Stromal cell of bone marrow (primary cell): ENCODE measurements around the gene USHBP1.
"Not testable (repeated sequence)": the region's sequence is repeated elsewhere in the genome, so short reads cannot be mapped to it uniquely, and the experiment has no call there.

Source experiments
- DNase-seq: peaks from one replicate; pipeline ENCODE4 v3.0.0-alpha.2; 2012; ENCODE audit warnings: low read depth

The USHBP1 gene

GRCh38 chr19:17296273-17296672 is 31.7 kb upstream of the USHBP1 start:
- peak; percentile 19 for DNase-seq

DNA sequence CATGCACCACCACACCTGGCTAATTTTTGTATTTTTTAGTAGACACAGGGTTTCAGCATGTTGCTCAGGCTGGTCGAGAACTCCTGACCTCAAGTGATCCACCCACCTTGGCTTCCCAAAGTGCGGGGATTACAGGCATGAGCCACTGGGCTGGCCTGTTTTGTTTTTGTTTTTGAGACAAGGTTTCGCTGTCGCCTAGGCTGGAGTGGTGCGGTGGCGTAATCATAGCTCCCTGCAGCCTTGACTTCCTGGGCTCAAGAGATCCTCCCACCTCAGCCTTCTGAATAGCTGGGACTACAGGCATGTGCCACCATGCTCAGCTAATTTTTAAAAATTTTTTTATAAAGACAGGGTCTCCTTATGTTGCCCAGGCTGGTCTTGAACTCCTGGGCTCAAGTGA is 31.0 kb upstream of the USHBP1 start:
- not testable (repeated sequence) for DNase-seq

- no peak for DNase-seq
Observed at GRCh38 chr19:17294051-17294891, 29.7 kb upstream of the USHBP1 start.

GRCh38 chr19:17293605-17294004 is 29.1 kb upstream of the USHBP1 start:
- no peak for DNase-seq

GRCh38 chr19:17292301-17293074 is 27.9 kb upstream of the USHBP1 start:
- peak; percentile 82 for DNase-seq

DNA sequence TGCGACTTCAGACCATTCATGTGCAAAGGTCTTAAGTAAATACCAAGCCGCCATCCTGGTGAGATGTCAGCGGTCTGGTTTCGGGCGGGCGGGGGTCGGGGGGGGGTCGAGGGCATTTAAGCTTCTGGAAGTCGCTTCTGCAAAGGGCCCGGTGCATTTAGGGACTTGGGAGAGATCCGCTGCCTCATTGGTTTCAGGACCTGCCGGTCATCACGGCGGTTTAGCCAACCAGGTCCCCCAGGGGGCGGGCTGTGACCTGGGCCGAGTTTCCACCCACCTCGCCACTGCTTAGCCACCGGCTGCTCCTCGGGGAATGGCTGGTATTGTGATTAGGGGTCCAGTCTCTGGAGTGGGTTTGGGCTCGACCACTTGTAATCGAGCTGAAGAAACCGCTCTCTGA is 24.9 kb upstream of the USHBP1 start:
- peak; percentile 73 for DNase-seq

DNA sequence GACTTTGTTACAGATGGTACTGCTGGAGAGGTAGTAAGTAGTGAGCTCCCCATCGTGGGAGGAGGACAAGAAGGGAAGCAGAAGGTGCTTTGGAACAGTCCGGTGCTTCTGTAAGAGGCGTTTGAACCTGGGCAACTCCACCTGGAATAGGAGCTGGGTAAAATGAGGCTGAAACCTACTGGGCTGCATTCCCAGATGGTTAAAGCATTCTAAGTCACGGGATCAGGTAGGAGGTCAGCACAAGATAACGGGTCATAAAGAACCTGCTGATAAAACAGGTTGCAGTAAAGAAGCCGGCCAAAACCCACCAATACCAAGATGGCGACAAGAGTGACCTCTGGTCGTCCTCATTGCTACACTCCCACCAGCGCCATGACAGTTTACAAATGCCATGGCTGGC is 22.2 kb upstream of the USHBP1 start:
- DNase-seq = no peak

GRCh38 chr19:17286263-17286662 is 21.7 kb upstream of the USHBP1 start:
- DNase-seq = no peak

DNA sequence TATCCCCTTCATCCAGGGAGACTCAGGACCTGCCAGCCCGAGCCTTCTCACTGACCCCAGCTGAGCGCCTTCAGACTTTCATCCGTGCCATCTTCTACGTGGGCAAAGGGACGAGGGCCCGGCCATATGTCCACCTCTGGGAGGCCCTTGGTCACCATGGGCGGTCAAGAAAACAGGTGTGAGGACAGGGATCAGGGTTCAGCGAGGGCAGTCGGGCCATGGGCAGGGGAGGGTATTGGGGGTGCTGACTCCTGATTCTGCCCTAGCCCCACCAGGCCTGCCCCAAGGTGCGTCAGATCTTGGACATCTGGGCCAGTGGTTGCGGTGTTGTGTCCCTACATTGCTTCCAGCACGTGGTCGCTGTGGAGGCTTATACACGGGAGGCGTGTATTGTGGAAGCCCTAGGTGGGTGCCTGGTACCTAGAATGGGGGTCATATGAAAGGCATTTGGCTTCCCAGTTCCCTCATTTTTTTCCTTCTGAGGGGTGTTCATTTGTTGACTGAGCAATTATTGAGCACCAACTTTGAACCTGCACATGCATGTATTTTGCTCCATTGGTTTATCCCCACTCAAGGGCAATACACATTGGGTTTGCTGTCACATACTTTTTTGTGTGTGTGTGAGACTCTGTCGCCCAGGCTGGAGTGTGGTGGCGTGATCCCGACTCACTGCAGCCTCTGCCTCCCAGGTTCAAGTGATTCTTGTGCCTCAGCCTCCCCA is 21.0 kb upstream of the USHBP1 start:
- no peak for DNase-seq

- DNase-seq = no peak
Observed at GRCh38 chr19:17283504-17283996, 19.0 kb upstream of the USHBP1 start.

DNA sequence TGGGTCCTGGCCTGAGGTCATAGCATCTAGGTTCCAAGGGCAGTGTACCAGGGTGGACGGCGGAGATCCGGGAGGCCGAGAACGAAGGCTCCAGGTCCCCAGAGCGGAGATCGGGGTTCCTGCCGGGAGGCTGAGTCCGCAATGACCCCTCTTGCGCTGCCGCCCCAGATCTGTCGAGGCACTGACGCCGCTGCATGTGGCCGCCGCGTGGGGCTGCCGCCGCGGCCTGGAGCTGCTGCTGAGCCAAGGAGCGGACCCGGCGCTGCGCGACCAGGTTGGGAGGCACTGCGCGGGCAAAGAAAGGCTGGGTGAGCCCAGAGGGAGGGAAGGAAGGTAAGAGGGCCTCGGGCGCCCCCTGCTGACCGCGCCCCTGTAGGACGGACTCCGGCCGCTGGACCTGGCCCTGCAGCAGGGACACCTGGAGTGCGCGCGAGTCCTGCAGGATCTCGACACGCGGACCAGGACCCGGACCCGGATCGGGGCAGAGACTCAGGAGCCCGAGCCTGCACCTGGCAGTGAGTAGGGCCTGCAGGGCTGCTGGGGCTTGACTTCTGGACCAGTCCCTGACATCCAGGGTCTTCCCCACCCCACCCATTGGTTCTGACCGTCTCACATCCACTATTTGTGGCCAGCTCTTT is 18.1 kb upstream of the USHBP1 start:
- DNase-seq = no peak

DNA sequence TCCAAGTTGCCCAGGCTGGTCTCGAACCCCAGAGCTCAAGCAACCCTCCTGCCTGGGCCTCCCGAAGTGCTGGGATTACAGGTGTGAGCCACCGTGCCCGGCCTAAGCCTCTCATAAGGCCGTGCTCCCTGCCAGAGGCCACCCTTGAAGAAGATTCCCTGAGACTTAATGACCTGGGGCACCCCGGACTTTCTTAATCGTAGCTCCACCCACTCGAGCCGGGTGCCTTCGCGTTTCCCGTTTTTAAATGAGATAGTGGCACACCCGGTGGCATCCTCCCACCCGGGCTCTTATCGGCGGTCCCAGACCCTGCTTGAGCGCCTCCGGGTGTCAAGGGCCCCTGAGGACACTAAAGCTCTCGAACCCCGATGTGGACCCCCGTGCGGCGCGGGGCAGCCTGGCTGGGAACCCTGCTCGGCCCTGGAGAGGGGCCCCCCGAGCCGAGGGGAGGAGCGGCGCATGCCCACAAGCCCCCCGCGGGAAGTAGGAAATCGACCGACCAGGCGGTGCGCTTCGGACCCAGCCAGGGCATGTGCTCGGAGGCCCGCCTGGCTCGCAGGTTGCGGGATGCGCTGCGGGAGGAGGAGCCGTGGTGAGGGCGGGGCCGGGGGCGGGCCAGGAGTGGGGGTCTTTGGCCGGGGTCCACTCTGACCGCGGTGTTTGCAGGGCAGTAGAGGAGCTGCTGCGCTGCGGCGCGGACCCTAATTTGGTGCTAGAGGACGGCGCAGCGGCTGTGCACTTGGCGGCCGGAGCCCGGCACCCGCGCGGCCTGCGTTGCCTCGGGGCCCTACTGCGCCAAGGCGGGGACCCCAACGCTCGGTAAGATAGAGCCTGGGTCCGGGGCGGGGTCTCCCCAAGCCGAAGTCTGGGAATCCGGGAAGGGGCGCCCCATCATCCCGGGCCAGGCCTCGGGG is 17.1 kb upstream of the USHBP1 start, which contains the start of gene ANKLE1:
ANKLE1 (plus strand) TSS at position 511 of the 914 bp plus-strand sequence; CDS start at position 531, 20 bp downstream.
- no peak for DNase-seq

DNA sequence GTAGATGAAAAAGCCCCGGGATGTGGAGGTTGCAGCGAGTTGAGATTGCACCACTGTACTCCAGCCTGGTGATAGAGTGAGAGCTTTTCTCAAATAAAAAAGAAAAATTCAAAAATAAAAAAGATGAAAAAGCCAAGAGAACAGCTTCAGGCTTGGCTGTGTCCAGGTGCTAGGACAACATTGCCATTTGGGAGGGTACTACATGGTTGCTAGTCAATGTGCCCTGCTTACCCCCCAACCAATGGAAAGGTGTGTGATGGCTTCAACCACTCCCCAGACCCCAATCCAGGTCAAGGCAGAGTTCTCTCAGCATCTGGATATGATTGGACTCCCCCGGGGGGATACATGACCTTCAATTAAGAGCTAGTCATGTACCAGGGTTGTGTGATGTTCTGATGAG is 14.9 kb upstream of the USHBP1 start:
- DNase-seq = no peak

- DNase-seq = no peak
Observed at GRCh38 chr19:17275441-17276175, 11.1 kb upstream of the USHBP1 start.

DNA sequence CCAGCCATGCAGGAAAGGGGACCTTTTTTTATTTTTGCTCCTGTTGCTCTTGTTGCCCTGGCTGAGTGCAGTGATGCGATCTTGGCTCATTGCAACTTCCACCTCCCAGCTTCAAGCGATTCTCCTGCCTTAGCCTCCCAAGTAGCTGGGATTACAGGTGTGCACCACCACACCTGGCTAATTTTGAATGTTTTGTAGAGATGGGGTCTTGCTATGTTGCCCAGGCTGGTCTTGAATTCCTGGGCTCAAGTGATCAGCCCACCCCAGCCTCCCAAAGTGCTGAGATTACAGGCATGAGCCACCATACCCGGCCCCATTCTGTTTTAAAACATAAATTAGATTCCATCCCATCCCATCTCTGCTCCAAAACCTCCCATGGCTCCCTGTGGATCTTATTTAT is 10.3 kb upstream of the USHBP1 start:
- not testable (repeated sequence) for DNase-seq

- DNase-seq = no peak
Observed at GRCh38 chr19:17268754-17269153, 4.2 kb upstream of the USHBP1 start.

DNA sequence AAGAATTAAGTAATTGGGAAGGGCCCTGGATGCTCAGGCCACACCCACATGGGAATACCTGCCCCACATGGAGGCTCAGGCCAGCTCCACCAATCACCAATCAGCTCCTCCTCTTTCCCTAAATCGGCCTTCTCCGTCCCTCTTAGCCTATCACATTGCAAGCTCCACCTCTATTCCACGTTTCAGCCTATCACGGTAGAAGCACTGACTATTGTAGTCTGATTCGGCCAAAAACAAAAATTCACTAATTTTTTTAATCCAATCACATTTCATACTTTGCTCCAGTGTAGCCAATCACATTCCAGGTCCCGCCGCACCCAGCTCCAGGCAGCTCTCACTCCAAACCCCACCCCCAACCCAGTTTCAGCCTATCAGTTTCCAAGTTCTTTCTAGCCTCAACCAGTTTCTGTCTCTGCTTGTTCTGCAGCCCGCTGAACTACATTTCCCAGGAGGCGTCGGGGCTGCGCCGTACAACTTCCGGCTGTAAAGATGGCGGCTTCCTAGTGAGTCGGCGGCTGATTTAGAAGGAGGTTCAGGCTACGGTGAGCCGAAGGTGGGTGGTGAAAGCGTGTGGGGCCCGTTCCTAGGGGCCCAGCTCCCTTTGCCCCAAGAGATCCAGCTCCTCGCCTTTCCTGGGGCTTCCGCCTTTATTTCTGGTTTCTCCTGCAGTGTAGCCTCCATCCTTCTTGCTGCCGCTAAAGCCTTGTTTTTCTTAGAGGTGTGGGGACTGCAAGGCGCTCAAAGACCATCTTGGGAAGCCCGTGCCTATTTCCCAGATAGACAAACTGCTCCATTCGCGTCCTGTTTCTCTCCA is 2.6 kb upstream of the USHBP1 start, which contains the start of gene BABAM1:
BABAM1 (plus strand) TSS at position 469 of the 814 bp plus-strand sequence. CDS start 1,364 bp downstream, outside the sequence.
- DNase-seq = peak; percentile 99

DNA sequence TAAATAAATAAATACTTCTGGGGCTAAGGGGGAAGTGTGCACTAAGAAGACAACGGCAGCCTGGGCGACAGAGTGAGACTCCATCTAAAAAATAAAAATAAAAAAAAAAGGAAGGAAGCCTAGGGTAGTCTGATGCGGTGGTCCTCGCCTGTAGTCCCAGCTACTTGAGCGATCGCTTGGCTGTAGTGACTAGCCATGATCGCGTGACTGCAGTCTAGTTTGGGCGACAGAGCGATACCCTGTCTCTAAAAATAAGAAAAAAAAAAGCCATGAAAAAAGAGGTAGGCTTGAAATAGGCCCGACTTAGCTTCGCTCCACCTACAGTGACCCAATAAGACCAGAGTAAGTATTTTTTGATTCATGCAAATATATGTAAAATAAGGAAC is 2.0 kb upstream of the USHBP1 start:
- no peak for DNase-seq

DNA sequence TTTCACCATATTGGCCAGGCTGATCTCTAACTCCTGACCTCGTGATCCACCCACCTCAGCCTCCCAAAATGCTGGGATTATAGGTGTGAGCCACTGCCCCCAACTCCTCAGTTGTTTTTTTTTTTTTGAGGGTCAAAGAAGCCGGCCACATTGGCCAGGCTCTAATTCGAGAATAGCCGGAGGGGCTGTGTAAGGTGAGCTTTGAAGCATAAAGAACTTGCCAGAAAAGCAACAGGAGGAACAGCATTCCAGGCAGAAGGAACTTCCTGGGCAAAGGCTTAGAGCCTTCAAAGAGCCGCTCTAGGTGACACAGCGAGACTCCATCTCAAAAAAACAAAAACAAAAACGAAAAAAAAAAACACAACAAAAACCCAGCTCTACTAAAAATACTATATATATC is 1.5 kb upstream of the USHBP1 start:
- DNase-seq = no peak
